Measurements from ENCODE around the gene SHISA2.

The SHISA2 gene

DNA sequence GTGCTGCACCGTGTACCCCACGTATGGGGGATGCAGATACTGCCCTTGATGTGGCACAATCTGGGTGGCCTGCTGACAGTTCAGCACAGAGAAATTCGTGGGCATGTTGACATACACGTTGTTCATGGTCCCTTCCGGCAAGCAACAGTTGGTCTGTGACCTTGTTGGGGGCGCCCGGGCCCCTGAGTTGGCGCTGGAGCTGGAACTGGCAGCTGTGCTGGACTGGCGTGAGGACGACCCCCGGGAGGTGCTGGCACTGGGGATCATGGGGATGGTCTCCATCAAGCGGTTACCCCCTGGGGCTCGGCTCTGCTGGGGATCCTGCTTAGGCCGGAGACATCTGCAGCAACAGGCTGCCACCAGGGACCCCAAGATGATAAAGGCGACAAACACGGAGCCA is 5.2 kb downstream of the SHISA2 start:
- no peak overlapping the region for H3K4me3 ChIP-seq (replicated peaks; ENCODE audit: low read depth, low read length)
- TF ChIP-seq, protein P1, sequence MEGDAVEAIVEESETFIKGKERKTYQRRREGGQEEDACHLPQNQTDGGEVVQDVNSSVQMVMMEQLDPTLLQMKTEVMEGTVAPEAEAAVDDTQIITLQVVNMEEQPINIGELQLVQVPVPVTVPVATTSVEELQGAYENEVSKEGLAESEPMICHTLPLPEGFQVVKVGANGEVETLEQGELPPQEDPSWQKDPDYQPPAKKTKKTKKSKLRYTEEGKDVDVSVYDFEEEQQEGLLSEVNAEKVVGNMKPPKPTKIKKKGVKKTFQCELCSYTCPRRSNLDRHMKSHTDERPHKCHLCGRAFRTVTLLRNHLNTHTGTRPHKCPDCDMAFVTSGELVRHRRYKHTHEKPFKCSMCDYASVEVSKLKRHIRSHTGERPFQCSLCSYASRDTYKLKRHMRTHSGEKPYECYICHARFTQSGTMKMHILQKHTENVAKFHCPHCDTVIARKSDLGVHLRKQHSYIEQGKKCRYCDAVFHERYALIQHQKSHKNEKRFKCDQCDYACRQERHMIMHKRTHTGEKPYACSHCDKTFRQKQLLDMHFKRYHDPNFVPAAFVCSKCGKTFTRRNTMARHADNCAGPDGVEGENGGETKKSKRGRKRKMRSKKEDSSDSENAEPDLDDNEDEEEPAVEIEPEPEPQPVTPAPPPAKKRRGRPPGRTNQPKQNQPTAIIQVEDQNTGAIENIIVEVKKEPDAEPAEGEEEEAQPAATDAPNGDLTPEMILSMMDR (IDR thresholded peaks at IDR 0.05; ENCODE audit: low read length, missing control alignments): no peak
- no peak for DNase-seq (ENCODE audit: low read depth)

DNA sequence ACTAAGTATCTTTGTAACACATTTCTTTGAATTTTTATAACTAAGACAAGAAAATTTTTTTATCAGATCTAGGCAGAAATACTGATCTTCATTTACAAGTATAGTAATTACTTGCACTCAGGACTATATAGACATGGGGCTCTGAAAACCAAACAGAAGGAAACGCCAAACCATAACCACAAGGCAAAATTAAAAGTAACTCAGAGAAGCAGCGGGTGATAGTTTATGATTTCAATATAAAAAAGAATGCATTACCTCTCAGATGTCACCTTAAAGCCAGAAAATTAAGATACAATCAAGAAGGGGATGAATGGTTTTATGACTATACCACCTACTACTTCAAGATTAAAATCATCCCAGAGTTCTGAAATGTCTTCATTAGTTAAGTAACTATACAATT is 6.7 kb downstream of the SHISA2 start:
- no peak for DNase-seq (ENCODE audit: low read depth)
- H3K4me3 ChIP-seq (replicated peaks; ENCODE audit: low read depth, low read length): no peak overlapping the region
- TF ChIP-seq, protein P1 (IDR thresholded peaks at IDR 0.05; ENCODE audit: low read length, missing control alignments): no peak

DNA sequence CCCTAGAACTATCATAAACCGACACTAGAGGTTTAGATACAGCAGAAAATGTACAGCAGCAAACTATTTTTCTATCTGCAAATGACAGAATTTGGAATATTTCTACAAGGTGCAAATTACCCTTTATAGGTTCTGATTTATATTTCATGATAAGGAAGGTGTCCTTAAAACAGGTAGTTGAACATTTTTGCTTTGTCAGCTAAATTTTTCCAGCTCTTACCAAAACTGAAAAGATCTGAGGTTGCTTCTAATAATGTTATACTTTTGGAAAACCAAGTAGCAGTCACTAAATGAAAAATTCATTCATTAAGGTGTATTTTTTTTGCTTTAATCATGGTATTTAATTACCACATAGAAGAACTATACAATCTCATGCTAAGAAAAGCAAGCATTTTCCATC is 9.0 kb downstream of the SHISA2 start:
- TF ChIP-seq, protein P1 (IDR thresholded peaks at IDR 0.05; ENCODE audit: low read length, missing control alignments): no peak
- H3K4me3 ChIP-seq (replicated peaks; ENCODE audit: low read depth, low read length): no peak overlapping the region
- DNase-seq (ENCODE audit: low read depth): no peak

DNA sequence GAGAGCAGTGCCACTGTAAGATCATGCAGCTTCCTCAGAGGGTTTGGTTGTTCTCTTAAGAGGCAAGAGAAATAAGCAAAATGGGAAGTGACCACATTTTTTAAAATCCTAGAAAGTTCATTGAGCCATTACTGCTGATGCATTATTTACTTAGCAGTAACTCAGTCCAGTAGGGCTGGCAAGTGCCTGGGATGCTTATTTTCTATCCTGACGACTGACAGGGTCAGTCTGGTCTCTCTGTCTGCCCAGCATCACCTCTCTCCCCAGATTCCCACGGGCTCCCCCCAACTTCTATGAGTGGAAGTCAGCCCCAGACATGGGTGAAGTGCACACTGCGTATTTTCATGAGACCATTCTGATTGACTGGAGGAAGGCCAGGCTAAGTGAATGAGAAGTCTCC is 10.4 kb downstream of the SHISA2 start:
- DNase-seq (ENCODE audit: low read depth): no peak
- TF ChIP-seq, protein P1 (IDR thresholded peaks at IDR 0.05; ENCODE audit: low read length, missing control alignments): no peak
- H3K4me3 ChIP-seq (replicated peaks; ENCODE audit: low read depth, low read length): no peak overlapping the region

DNA sequence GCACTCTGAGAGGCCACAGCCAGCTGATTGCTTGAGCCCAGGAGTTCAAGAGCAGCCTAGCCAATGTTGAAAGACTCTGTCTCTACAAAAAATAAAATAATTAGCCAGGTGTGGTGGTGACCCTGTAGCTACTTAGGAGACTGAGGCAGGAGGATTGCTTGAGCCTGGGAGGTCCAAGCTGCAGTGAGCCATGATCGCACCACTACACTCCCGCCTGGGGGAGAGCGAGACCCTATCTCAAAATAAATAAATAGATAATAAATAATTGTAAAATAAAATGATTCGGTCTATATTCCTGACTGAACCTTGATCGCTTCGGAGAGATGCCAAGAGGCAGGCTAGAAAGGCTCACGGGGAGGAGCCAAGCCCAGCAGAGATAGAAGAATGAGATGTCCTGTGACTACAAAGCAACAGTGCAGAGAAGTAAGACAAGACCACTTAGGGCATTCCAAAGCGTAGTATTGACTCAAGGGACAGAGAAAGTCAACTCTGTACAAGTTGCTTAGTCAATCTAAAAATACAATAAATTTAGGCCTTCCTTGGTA is 12.8 kb downstream of the SHISA2 start:
- no peak overlapping the region for H3K4me3 ChIP-seq (replicated peaks; ENCODE audit: low read depth, low read length)
- TF ChIP-seq, protein P1 (IDR thresholded peaks at IDR 0.05; ENCODE audit: low read length, missing control alignments): no peak
- no peak for DNase-seq (ENCODE audit: low read depth)

DNA sequence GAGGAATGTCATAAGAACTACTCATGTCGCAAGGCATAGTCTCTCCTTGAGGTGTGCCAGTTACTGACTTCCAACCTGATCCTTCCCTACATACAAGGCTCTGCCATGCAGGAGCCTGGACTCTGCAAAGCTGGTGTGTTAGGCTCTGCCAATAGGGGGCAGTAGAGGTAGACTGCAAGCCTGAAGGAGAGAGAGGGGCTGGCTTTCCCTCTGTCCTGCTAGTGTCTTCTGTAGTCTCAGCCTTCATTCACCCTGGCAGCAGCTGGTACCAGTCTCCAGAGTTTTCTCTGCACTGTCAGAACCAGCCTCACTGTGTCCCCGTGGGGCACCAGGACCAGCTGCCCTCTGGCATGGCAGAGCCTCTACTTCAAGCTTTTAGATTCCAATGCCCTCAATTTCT is 14.5 kb downstream of the SHISA2 start:
- DNase-seq (ENCODE audit: low read depth): no peak

DNA sequence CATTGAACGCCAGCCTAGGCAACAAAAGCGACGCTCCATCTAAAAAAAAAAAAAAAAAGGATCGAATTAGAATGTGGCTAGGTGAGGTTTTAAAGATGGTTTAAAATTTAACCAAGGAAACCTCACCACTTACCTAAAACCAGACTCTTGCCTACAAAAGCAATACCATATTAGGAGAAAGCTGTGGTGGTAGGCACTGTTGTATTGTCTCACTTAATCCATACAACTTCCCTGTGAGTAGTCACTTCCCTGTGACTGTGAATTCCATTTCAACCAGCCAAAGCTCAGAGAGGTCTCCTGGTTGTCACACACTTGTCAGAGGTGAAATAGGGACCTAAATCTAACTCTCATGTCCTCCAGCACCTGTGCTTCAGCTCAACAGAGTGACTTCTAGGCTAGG is 15.4 kb downstream of the SHISA2 start:
- TF ChIP-seq, protein P1 (IDR thresholded peaks at IDR 0.05; ENCODE audit: low read length, missing control alignments): no peak
- no peak overlapping the region for H3K4me3 ChIP-seq (replicated peaks; ENCODE audit: low read depth, low read length)
- no peak for DNase-seq (ENCODE audit: low read depth)

More for the DNA sequence above, 14.5 kb downstream of the SHISA2 start:
- H3K4me3 ChIP-seq (replicated peaks; ENCODE audit: low read depth, low read length): no peak overlapping the region
- TF ChIP-seq, protein P1 (IDR thresholded peaks at IDR 0.05; ENCODE audit: low read length, missing control alignments): peak; percentile 43

All from fibroblast of pulmonary artery (primary cell).